HG03095 (cell line): ENCODE measurements around the gene VIT.

Source experiments
- ATAC-seq: cut with Tn5 transposase; IDR thresholded peaks from one replicate; pipeline ENCODE4 v1.9.1; 2021; ENCODE audit warnings: moderate library complexity; ENCODE audit not compliant: unreplicated experiment

Gene VIT

DNA sequence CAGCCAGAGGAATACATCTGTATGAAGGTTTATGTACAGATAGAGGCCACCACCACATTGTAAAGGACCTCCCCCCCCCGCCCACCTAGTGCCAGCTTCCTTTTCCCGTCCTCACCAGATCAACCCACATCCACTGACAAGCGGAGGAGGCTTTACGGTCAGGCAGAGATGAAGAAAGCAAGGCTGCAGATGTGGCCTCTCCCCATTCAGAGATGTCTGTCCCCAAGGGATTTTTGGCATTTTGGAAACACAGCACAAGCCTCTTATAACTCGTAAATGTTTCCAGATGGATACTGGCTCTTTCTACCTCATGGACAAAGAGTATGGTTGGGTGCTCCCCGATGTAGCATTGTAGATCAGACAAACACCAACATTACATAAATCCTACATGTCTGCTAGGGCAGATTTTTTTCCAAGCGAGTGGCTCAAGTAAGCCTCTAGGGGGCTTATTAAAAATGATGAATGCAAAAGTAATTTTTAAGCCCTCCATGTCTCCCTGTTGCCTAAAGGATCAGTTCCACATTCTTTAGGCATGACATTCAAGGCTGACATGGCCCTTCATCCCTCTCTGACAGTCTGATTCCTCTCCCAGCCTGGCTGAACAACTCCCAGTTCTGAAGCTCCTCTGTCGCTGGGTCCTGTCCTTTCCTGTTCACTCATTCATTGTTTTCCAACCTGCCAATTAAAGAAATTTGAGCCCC is 11.7 kb downstream of the VIT start:
- ATAC-seq: no peak

GRCh38 chr2:36710858-36711515 is 14.5 kb downstream of the VIT start:
- ATAC-seq: no peak

DNA sequence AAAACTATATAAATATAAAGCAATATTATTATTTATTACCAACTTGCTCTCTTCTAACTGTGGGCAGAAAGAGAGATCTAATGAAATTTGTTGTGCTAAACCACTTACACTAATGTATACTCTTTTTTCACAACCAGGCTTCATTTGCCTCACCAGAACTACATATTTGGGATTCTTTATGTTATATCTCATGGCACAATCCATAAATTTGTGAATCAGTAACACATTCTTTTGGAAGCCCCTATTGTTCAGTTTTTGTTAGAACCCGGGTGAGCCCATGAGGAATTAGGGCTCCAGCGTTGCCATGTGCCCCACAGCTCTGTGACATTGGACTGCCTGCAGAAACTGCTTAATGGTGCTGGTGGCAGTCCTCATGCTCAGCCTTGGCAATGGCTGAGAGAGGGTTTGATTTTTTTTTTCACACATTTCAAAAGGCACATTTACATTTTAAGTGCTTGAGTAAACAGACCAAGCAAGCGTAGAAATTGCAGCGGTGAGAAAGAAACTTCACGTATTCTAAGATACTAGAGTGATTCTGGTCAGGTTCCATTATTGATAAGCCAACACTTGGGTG is 15.3 kb downstream of the VIT start:
- no peak for ATAC-seq

DNA sequence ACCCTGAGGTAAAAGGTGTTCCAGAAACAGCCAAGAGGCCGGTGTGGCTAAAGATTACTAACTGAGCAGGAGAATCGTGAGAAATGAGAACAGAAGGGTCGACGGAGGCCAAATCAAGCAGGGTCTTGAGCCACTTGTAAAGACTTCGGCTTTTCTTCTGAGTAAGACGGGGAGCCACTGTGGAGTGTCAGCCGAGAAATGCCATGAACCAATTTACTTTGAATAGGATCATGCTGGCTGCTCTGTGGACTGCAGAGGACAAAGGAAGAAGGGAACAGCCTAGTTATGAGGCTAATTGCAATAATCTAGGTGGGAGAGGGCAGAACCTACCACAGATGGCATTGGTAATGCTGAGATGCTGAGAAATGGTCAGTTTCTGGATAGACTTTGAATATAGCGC is 16.8 kb downstream of the VIT start:
- no peak for ATAC-seq

DNA sequence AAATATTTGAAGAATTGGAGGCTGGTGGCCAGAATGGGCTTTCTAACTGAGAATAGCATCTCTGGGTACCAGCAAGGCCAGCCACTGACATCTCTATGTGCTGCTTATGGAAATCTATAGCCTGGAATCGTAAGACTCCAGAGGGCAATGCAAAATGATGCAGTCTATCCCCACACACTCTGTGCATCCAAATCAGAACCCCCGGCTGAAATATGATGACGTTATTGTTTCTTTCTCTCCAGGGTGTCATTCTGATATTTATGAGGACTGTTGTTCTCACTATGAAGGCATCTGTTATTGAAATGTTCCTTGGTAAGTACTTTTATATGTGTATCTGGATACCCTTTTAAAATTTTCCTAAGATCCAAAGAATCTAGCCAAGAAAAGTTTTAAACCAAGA is 19.6 kb downstream of the VIT start:
- ATAC-seq: no peak

DNA sequence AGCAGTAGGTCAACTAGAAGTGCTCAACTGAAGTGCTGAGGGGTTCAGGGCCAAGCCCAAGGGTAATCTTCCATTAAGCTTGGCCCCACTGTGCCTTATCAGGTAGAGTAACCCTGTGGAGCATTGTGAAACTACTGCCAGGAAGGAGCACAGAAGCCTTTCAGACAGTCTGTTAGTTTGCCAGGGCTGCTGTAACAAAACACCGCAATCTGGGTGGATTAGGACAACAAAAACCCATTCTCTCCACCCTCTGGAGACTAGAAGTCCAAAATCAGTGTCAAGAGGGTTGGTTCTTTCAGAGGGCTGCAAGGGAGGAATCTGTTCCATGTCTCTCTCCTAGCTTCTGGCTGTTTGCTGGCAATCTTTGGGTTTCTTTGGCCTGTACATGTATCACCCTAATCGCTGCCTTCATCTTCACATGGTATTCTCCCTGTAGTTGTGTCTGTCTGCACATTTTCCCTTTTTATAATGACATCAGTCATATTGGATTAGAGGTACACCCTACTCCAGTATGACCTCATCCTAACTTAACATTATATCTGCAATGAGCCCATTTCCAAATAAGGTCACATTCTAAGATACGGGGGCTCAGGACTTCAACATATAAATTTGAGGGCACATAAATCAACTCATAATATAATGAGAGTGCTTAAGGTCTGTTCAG is 21.2 kb downstream of the VIT start:
- no peak for ATAC-seq

DNA sequence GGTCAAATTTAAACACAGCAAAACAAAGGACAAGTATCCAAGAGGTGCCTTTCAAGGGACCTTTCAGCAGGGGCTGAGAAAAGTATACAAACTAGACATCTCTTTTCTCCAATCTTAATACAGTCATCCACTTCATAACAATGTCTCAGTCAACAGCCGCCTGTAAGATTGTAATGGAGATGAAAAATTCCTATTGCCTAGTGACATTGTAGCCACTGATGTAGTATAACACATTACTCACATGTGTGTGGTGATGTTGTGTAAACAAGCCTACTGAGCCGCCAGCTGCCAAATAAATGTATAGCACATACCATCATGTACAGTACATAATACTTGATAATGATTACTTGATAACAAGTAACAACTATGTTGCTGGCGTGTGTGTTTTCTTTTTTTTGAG is 31.0 kb downstream of the VIT start:
- no peak for ATAC-seq

DNA sequence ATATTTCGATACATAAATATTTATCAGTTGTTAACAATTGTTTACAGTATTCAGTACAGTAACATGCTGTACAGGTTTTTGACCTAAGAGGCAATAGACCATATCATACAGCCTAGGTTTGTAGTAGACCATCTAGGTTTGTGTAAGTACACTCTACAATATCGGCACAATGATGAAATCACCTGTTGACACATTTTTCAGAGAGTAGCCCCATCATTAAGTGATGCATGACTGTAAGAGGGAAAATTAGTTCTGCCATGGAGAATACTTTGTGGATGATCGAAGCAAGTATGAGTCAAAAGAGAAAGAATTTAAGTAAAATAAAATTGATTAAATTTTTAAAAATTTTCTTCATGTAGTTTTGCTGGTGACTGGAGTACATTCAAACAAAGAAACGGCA is 32.6 kb downstream of the VIT start:
- no peak for ATAC-seq

- no peak for ATAC-seq
Measured at GRCh38 chr2:36731941-36732672, 35.6 kb downstream of the VIT start.

DNA sequence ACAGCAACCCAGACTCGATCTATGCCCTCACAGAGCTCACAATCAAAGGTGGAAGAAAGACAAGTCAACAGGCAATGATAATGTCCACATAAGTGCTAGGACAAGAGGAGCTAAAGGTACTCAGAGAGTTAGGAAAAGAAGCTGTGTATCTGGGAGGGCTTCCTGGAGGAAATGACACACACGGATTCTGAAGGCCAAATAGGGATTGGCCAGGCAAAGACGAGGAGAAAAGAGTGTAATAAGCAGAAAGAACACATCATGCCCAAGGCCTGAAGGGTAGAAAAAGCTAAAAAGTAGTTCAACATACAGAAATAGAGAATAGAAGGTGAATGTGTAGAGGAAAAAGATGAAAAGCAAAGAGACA is 36.1 kb downstream of the VIT start:
- ATAC-seq: no peak

DNA sequence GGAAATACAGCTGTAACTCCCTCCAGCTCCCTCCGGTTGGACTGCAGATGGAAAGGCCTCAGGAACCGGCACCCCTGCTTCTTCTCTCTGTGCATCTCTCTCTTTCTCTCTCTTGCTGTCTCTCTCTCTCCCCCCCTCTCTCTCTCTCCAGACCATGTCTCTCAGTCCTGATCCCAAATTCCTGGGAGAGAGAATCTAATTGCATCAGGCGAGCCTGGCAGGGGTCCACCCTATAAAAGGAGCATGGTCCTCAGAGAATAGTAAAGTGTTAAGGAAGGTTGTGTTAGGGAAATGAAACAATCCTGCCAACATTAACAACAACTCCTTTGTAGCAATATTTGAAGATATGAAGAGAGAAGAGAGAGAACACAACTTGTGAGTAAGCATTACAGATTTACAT is 36.7 kb downstream of the VIT start:
- ATAC-seq: no peak

- ATAC-seq: no peak
Measured at GRCh38 chr2:36734304-36734703, 37.8 kb downstream of the VIT start.

DNA sequence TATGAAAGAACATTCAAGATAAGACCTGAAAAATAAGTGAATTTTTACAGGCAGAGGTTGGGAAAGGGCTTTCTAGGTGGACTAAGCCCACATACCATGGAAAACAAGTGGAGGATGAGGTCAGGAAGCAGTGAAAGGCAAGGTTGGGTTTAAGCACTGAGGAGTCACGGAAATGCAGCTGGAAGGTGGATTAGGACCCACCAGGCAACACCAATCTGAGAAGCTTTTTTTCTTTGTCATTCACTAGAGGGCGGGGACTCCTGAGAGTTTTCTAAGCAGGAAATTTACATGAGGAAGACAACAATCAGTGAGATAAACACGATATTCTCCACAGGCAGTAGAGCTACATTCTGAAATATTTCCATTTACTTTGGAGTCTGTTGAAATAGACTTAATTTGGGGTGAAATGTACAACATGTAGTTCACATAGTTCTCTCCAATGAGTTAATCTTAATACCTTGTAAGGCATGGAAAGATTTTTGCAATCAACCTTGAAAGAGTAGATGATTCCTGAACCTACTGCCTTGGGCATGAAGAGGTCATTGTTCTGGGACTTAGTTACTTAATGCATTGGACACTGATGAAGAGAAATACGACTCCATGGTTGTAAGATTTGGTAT is 40.7 kb downstream of the VIT start:
- ATAC-seq: no peak

- no peak for ATAC-seq
Measured at GRCh38 chr2:36740061-36740460, 43.6 kb downstream of the VIT start.

GRCh38 chr2:36741188-36741837 is 44.8 kb downstream of the VIT start:
- ATAC-seq: no peak

DNA sequence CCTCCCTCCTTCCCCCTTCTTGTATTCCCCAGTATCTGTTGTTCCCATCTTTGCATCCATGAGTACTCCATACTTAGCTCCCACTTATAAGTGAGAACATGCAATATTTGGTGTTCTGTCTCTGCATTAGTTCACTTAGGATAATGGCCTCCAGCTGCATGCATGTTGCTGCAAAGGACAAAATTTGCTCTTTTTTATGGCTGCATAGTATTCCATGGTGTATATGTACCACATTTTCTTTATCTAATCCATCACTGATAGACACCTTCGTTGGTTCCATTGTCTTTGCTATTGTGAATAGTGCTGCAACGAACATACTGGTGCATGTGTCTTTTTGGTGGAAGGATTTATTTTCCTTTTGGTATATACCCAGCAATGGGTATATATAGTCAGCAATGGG is 47.4 kb downstream of the VIT start:
- ATAC-seq: no peak

GRCh38 chr2:36748166-36748565 is 51.7 kb downstream of the VIT start:
- ATAC-seq: no peak

DNA sequence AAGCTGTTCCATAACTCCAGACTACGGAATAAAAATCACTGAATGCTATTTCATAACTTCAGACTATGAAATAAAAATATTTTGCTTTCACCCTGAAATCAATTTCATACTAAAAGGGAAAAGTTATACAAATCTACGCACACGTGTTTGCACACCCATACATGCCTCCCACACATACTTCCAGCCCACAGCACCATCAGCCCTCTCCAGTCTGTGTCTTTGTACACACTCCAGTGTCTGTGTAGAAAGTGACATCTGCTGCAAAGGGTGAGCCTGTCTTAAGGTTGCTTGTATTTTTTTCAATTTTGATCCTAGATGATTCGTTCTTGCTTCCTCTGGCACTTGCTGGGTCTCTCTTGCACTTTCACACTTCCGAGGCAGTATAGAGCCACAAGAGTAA is 53.6 kb downstream of the VIT start:
- ATAC-seq: no peak

DNA sequence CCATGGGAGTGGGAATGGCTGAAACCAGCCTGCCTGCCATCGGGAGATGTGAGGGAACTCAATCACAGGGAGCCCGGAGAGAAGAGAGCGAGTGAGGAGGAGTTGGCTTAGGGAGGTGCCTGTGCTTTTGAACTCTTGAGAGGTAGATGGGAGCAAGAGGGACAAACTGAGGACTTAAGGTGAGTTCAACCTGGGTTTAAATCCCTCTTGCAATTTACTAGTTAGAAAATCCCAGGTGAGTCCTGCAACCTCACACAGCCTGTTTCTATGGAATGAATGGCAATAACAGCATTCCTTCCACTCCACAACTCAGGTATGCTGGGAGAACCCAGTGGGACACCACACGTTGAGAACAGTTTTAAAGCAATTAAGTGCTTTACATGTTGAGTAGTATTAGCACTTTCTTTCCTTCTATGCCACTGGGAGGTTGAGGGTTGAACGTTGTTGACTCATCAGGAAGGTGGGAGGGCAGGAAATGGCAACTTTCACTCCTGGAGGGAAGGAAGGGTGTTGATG is 57.3 kb downstream of the VIT start:
- ATAC-seq: no peak

GRCh38 chr2:36754578-36754977 is 58.1 kb downstream of the VIT start:
- ATAC-seq: no peak
